ENCODE measurements around the gene GCLM.
"Not testable (repeated sequence)": the region's sequence is repeated elsewhere in the genome, so short reads cannot be mapped to it uniquely, and the experiment has no call there.

Gene GCLM

GRCh38 chr1:93925206-93925605 is 16.0 kb upstream of the GCLM start:
- H3K27ac ChIP-seq, result no peak overlapping the region
- no peak for TF ChIP-seq ZFX (IDR thresholded peaks at IDR 0.05)
- no peak for TF ChIP-seq CTCF (conservative IDR thresholded peaks at IDR 0.05)

GRCh38 chr1:93919780-93920179 is 10.6 kb upstream of the GCLM start:
- TF ChIP-seq ZFX (IDR thresholded peaks at IDR 0.05), result no peak
- no peak for TF ChIP-seq CTCF (conservative IDR thresholded peaks at IDR 0.05)
- no peak overlapping the region for H3K27ac ChIP-seq

- TF ChIP-seq ZFX (IDR thresholded peaks at IDR 0.05), result no peak
- no peak for TF ChIP-seq CTCF (conservative IDR thresholded peaks at IDR 0.05)
- H3K27ac ChIP-seq, result no peak overlapping the region
These were observed 8.1 kb upstream of the GCLM start for GRCh38 chr1:93917302-93917701.

GRCh38 chr1:93910880-93911279 is 1.6 kb upstream of the GCLM start:
- not testable (repeated sequence) for H3K27ac ChIP-seq

- no peak for TF ChIP-seq CTCF (conservative IDR thresholded peaks at IDR 0.05)
- TF ChIP-seq ZFX (IDR thresholded peaks at IDR 0.05), result no peak
- H3K27ac ChIP-seq, result no peak overlapping the region
These were observed 1.1 kb upstream of the GCLM start for GRCh38 chr1:93910305-93910704.

- H3K27ac ChIP-seq, result peak overlapping the region; percentile 86
- TF ChIP-seq ZFX (IDR thresholded peaks at IDR 0.05) (peak; percentile 95), CTCF (conservative IDR thresholded peaks at IDR 0.05) (no peak)
These were observed 660 bp downstream of the GCLM start for GRCh38 chr1:93908394-93909145.

GRCh38 chr1:93907718-93908117 is 1.5 kb downstream of the GCLM start:
- no peak overlapping the region for H3K27ac ChIP-seq
- no peak for TF ChIP-seq ZFX (IDR thresholded peaks at IDR 0.05)
- no peak for TF ChIP-seq CTCF (conservative IDR thresholded peaks at IDR 0.05)

GRCh38 chr1:93906480-93906879 is 2.8 kb downstream of the GCLM start:
- H3K27ac ChIP-seq, result no peak overlapping the region

More at GRCh38 chr1:93906480-93906879, 2.8 kb downstream of the GCLM start:
- TF ChIP-seq CTCF (conservative IDR thresholded peaks at IDR 0.05) (no peak), ZFX (IDR thresholded peaks at IDR 0.05) (no peak)

All from C4-2B (cell line).